Measurements from ENCODE around the gene TRAPPC8.
"Not testable (repeated sequence)": the region's sequence is repeated elsewhere in the genome, so short reads cannot be mapped to it uniquely, and the experiment has no call there.

TRAPPC8 gene

DNA sequence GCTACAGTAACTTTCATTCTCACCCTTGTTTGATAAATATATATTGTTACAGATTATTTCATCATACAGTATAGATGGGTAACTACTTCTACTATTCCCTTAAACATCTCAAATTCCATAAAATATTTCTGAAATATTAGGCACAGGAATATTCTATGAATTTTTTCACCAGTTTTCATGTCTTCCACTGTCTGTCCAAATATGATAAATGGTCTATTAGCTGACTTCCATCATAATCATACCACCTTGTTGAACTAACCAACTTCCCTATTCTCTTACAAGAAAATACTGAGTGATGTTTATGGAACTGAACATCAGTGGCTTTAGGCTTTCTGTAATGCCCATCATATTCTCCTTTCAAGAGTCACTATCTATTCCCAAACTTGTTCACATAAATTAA lies 82.4 kb downstream of the TRAPPC8 start:
- no peak for DNase-seq

- DNase-seq = no peak
Measured at GRCh38 chr18:31857526-31858106, 85.3 kb downstream of the TRAPPC8 start.

DNA sequence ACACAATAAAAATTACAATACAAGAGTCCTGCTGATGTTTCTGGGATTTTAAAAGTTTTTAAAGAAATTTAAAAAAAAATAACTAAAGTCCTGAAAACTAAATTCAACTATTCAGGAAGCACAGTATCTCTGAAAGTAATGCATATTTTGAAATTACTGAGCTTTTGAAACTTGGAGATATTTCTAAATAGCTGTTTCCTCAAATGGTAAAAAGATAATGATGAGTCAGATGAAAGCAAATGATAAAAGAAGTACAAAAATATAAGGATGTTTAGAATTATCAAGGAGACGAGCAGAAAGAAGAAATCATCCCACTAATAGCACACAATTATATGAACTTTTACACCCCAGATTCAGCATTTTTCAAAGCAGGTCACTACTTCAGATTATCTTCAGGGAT lies 92.1 kb downstream of the TRAPPC8 start:
- DNase-seq = no peak

GRCh38 chr18:31840499-31840898 lies 102.4 kb downstream of the TRAPPC8 start:
- DNase-seq = no peak

GRCh38 chr18:31837879-31838278 lies 105.0 kb downstream of the TRAPPC8 start:
- no peak for DNase-seq

DNA sequence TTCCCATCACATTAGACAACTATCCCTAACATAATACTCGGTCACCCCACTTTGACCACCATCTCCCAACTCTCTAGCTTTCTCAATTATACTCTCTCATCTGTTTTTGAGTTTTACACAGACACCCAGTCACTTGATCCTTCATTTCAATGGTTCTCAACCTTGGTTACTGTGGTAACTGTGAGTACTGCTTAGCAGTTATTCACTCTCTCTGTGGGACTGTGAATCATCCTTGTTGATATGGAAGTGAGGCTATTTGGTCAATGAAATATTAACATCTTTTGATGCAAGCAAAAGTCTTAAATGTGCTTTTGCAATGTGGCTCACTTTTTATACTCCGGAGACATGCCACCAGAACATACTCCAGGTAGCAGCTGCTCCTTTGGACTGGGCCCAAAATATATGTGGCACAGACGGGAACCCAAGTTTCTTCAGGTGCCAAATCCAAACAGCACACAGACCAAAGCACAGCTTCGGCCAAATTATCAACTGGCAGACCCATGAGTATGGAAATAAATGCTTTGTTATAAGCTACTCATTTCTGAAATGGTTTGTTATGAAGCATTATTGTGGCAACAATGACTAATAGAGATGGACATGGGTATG lies 107.3 kb downstream of the TRAPPC8 start:
- DNase-seq = no peak

- DNase-seq = no peak
Measured at GRCh38 chr18:31831903-31832302, 111.0 kb downstream of the TRAPPC8 start.

DNA sequence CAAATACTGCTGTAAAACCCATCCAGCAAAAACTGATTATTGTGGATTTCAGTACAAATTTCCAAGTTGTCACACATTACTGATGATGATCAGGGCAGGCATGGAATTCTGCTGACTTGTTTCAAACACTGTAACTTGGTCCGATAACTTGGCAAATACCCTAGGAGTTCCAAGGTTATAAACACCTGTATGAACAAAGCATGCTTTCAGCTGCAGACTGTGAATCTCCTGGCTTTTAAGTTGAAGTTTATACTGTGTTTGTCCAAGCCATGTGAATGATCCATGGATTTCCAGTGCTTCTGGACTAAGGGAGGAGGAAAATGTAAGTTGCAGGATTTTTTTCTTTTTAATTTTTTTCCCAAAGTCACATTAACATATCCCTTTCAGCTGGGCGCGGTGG lies 112.2 kb downstream of the TRAPPC8 start:
- DNase-seq = no peak

DNA sequence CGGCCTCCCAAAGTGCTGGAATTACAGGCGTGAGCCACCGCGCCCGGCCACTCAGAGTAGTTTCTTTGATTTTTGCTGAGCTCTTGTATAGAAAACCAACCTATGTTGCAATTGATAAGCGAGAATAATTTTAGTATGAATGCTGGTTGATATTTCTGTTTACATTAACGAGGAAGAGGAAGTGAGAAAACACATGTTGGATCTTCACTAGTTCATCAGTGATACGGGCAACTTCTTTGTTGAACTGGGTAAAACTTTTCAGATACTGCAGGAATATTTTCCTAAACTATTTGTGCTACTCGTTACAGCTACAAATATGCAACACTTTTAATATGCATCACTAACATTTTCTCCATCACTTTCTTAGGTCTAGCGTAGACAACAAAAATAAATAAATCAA lies 114.3 kb downstream of the TRAPPC8 start:
- no peak for DNase-seq

DNA sequence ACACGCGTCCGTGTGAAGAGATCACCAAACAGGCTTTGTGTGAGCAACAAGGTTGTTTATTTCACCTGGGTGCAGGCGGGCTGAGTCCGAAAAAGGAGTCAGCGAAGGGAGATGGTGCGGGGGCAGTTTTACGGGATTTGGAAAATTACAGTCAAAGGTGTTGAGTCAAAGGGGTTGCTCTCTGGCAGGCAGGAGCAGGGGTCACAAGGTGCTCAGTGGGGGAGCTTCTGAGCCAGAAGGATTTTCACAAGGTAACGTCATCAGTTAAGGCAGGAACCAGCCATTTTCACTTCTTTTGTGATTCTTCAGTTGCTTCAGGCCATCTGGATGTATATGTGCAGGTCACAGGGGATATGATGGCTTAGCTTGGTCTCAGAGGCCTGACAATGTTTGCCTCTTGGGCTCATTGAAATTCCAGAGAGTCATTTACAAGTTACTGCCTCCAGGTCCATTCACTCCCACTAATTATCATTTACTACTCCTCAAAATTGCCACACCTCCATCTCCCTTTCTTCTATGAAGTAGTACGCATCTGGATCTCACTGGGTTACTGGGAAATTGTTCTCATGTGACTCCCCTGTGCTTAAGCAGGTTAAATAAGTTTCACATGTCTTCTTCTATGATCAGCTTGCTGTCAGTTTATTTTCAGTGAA lies 116.1 kb downstream of the TRAPPC8 start:
- not testable (repeated sequence) for DNase-seq

GRCh38 chr18:31825772-31826171 lies 117.2 kb downstream of the TRAPPC8 start:
- DNase-seq = no peak

DNA sequence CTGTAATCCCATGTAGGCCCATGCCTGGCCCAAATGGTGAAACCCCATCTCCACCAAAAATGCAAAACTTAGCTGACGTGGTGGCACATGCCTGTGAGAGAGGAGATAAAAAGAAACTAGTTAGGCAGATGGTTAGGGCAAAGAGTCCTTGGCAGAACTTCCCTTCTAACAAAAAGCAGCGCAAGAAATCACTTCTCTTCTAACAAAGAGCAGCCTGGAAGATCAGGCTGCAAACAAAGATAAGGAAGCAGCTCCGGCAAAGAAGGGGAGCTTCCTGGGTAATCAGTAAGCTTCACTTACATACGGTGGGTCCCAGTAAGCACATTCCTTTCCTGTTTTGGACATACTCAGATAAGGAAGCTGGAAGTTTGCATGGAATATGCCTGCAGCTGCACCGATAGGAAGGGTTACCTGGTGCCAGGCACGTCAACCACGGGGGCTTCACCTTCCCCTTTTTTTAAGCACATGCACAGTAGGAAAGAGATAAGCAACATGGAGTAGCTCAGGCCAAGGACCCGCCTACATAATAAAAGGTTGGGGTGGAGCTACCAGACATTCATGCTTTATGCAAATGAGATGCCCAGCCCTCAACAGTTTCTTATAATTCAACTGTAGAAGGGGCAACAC lies 121.3 kb downstream of the TRAPPC8 start:
- no peak for DNase-seq

- no peak for DNase-seq
Measured at GRCh38 chr18:31819925-31820229, 123.1 kb downstream of the TRAPPC8 start.

GRCh38 chr18:31819106-31819924 lies 123.6 kb downstream of the TRAPPC8 start:
- DNase-seq = peak; percentile 4

GRCh38 chr18:31814132-31814531 lies 128.8 kb downstream of the TRAPPC8 start:
- no peak for DNase-seq

- DNase-seq = not testable (repeated sequence)
Measured at GRCh38 chr18:31810336-31811130, 132.4 kb downstream of the TRAPPC8 start.

- not testable (repeated sequence) for DNase-seq
Measured at GRCh38 chr18:31809049-31809448, 133.9 kb downstream of the TRAPPC8 start.

DNA sequence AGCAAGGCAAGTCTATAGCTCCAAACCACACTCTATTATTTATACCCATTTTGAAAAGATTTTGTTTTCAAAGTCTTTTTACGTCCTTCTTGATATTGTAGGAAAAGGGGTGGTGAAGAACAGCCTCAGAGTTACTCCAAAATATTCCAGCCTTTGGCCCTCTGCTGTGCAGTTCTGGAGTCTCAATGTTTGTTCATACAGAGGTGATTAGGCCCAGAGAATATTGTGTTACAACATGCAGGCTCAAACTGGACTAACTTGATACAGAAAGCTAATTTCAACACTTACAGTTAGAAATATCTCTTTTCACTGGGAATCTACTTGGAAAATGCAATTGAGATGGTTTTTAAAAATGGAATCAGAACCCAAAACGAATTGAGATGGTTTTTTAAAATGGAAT lies 141.8 kb downstream of the TRAPPC8 start:
- no peak for DNase-seq

GRCh38 chr18:31799257-31799656 lies 143.7 kb downstream of the TRAPPC8 start:
- not testable (repeated sequence) for DNase-seq

- DNase-seq = no peak
Measured at GRCh38 chr18:31798399-31798798, 144.5 kb downstream of the TRAPPC8 start.

- DNase-seq = no peak
Measured at GRCh38 chr18:31795747-31796146, 147.2 kb downstream of the TRAPPC8 start.

DNA sequence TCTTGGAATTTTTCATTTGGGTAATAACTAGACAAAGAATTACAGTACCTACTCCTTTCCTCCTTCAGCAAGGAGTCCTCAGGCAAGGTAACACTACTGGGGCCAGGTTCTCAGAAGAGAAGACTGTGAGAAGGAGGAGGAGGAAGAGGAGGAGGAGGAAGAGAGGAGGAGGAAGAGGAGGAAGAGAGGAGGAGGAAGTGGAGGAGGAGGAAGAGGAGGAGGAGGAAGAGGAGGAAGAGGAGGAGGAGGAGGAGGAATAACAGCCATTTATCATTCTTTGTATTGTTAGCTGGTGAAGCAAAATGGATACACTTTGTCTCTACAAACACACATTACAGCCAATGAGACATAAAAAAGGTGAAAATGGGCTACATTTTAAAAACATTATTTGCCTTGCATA lies 149.4 kb downstream of the TRAPPC8 start:
- DNase-seq = no peak

DNA sequence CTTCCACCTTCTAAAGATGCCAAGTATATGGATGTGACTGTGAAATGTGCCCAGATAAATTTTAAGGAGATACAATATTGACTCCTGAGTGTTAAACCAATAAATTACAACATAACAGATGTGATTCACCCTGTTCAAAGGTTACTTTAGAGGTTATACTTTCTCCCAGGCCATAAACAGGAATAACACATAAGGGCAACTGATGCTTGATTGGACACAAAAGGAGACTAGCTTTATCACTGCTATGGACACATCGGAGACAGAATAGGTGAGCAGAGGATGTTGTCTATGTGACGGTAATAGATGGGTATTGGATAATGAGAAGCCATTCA lies 150.4 kb downstream of the TRAPPC8 start:
- DNase-seq = no peak

Data from NCI-H1417 treated with DMSO at 0.1 percent for 48 hours (cell line).